Keratinocyte (primary cell): ENCODE data around the gene VSNL1. TPM values are rescaled to one million over a fixed set of nuclear protein-coding genes. Genes with fewer than 3 reads are reported as not detected.

Experiments
- DNase-seq: peaks from one replicate; pipeline ENCODE4 v3.0.0-alpha.2; 2011; ENCODE audit warnings: low read depth, missing footprints, low spot score
- FAIRE-seq: peaks from 2 replicates; lab custom pipeline; 2011; peaks lifted over from hg19 to GRCh38; lab: Jason Lieb, UNC
- H2AFZ ChIP-seq: 2 replicates; pipeline ENCODE4 v1.6.0; 2012; ENCODE audit warnings: low read length, control low read depth, inconsistent platforms; ENCODE audit not compliant: control insufficient read depth
- H3K27ac ChIP-seq: 2 replicates; pipeline ENCODE4 v1.5.1; 2011; ENCODE audit warnings: low read length; ENCODE audit not compliant: control insufficient read depth, insufficient read depth
- H3K27me3 ChIP-seq: 3 replicates; pipeline ENCODE4 v1.6.0; 2011; ENCODE audit warnings: low read length; ENCODE audit not compliant: control insufficient read depth, insufficient read depth; ENCODE audit errors: extremely low read depth
- H3K36me3 ChIP-seq, 2 experiments: 2 replicates in 1 of 2; 3 replicates in 1 of 2; pipeline ENCODE4 v1.5.1; 2011; ENCODE audit warnings: low read length in 2 of 2, mild to moderate bottlenecking in 1 of 2; ENCODE audit not compliant: control insufficient read depth in 2 of 2, insufficient read depth in 2 of 2; ENCODE audit errors: extremely low read depth in 1 of 2
- H3K4me1 ChIP-seq: 3 replicates; pipeline ENCODE4 v1.5.1; 2011; ENCODE audit warnings: low read length; ENCODE audit not compliant: control insufficient read depth, insufficient read depth; ENCODE audit errors: extremely low read depth
- H3K4me2 ChIP-seq: 3 replicates; pipeline ENCODE4 v1.6.0; 2011; ENCODE audit warnings: low read depth, low read length; ENCODE audit not compliant: control insufficient read depth, insufficient read depth; ENCODE audit errors: extremely low read depth
- H3K4me3 ChIP-seq, 3 experiments: fragments of 200-600 bp in 1 of 3; sonication (generic) in 1 of 3; 2 replicates in 2 of 3; 3 replicates in 1 of 3; pipeline ENCODE4 v1.5.1; 2011 to 2016; ENCODE audit warnings: low read length in 3 of 3, mild to moderate bottlenecking in 3 of 3, control low read depth in 2 of 3, inconsistent platforms in 1 of 3, low read depth in 1 of 3, mixed read lengths in 1 of 3, mixed run types in 1 of 3, moderate library complexity in 1 of 3; ENCODE audit not compliant: control insufficient read depth in 2 of 3, insufficient read depth in 2 of 3; ENCODE audit errors: extremely low read depth in 1 of 3
- H3K79me2 ChIP-seq: 2 replicates; pipeline ENCODE4 v1.6.0; 2012; ENCODE audit warnings: low read length; ENCODE audit not compliant: control insufficient read depth, insufficient read depth
- H3K9ac ChIP-seq: 3 replicates; pipeline ENCODE4 v1.6.0; 2011; ENCODE audit warnings: low read length; ENCODE audit not compliant: control insufficient read depth, insufficient read depth; ENCODE audit errors: extremely low read depth
- H3K9me1 ChIP-seq: 3 replicates; pipeline ENCODE4 v1.6.0; 2011; ENCODE audit warnings: low read length; ENCODE audit not compliant: control insufficient read depth, insufficient read depth; ENCODE audit errors: extremely low read depth
- H3K9me3 ChIP-seq: 2 replicates; pipeline ENCODE4 v1.5.1; 2012; ENCODE audit warnings: low read depth, low read length; ENCODE audit not compliant: control insufficient read depth
- H4K20me1 ChIP-seq: 3 replicates; pipeline ENCODE4 v1.6.0; 2011; ENCODE audit warnings: low read length; ENCODE audit not compliant: control insufficient read depth, insufficient read depth; ENCODE audit errors: extremely low read depth
- CTCF ChIP-seq, 3 experiments: IDR thresholded peaks in 1 of 3; conservative IDR thresholded peaks in 1 of 3; optimal IDR thresholded peaks in 1 of 3; 2 replicates in 2 of 3; 3 replicates in 1 of 3; pipeline versions ENCODE3 to v1.5.1; 2011; ENCODE audit warnings: low read length in 3 of 3, mild to moderate bottlenecking in 3 of 3, moderate library complexity in 2 of 3, control low read depth in 1 of 3, inconsistent platforms in 1 of 3; ENCODE audit not compliant: insufficient read depth in 2 of 3; ENCODE audit errors: extremely low read depth in 1 of 3
- EZH2 ChIP-seq: IDR thresholded peaks from one replicate; pipeline ENCODE4 v1.6.1; 2012; ENCODE audit warnings: inconsistent platforms, mild to moderate bottlenecking, low read length, moderate library complexity
- dilution Hi-C: fragments of 300-500 bp; cut with MboI; formaldehyde crosslinking; loops from one replicate; pipeline ENCODE4 v1.7.0; 2020; ENCODE audit warnings: low sequenced_read_pairs; ENCODE audit not compliant: extremely low pct_ligation_motif_present
- polyA plus RNA-seq, 5 experiments: library from polyadenylated mRNA; depleted of rRNA in 3 of 5; stranded (reverse) in 3 of 5; stranded (forward) in 1 of 5; unstranded in 1 of 5; fragments of >200 nt; gene quantifications; 1 replicate in 1 of 5; 2 replicates in 3 of 5; 3 replicates in 1 of 5; pipeline versions ENCODE4 v1.2.1 to v1.2.3, GENCODE V29; 2011 to 2012; ENCODE audit warnings: missing spikeins in 2 of 5, low read depth in 1 of 5, low replicate concordance in 1 of 5

The VSNL1 gene
- polyA plus RNA-seq, 1 donor (not counting 4 experiments of a cell fraction or from before 2014, with no cell fraction given) = 32.1 TPM

- no peak overlapping the region for H3K4me2 ChIP-seq
- dilution Hi-C loops = no loop called here
- DNase-seq (no peak), FAIRE-seq (no peak)
- H3K9me1 ChIP-seq = no peaks in the 10 kb centered on the region
- H3K27me3 ChIP-seq = no peaks in the 10 kb centered on the region
- H3K9ac ChIP-seq = no peak overlapping the region
- no peak overlapping the region for H3K4me3 ChIP-seq
- no peaks in the 10 kb centered on the region for H4K20me1 ChIP-seq
- TF ChIP-seq EZH2 = no peak
- no peak for TF ChIP-seq CTCF (optimal IDR thresholded peaks at IDR 0.05 in 1 of 3, IDR thresholded peaks at IDR 0.05 in 1 of 3, conservative IDR thresholded peaks at IDR 0.05 in 1 of 3; ENCODE audit: extremely low read depth in 1 of 3, insufficient read depth in 2 of 3, low read length in 3 of 3)
- H3K79me2 ChIP-seq = no peaks in the 10 kb centered on the region
- peaks cover 0 to 4% of the 10 kb centered on the region in 2 experiments for H3K36me3 ChIP-seq
- no peak overlapping the region for H2AFZ ChIP-seq
- no peaks in the 10 kb centered on the region for H3K9me3 ChIP-seq
- H3K27ac ChIP-seq = no peak overlapping the region
- peaks cover 28% of the 10 kb centered on the region for H3K4me1 ChIP-seq
Observed at GRCh38 chr2:17646838-17647701, 106.6 kb downstream of the VSNL1 start.

GRCh38 chr2:17648581-17648980 is 108.1 kb downstream of the VSNL1 start:
- Histone ChIP-seq H3K27me3 (no peaks in the 10 kb centered on the region), H2AFZ (no peak overlapping the region), H3K79me2 (no peaks in the 10 kb centered on the region), H3K4me3 (no peak overlapping the region), H3K4me1 (peaks cover 18% of the 10 kb centered on the region), H4K20me1 (no peaks in the 10 kb centered on the region), H3K9me1 (no peaks in the 10 kb centered on the region), H3K9me3 (no peaks in the 10 kb centered on the region), H3K4me2 (no peak overlapping the region), H3K36me3 (peaks cover 0 to 4% of the 10 kb centered on the region in 2 experiments), H3K27ac (no peak overlapping the region), H3K9ac (no peak overlapping the region)
- DNase-seq (no peak), FAIRE-seq (no peak)
- dilution Hi-C loops = no loop called here
- TF ChIP-seq EZH2 (no peak), CTCF (optimal IDR thresholded peaks at IDR 0.05 in 1 of 3, IDR thresholded peaks at IDR 0.05 in 1 of 3, conservative IDR thresholded peaks at IDR 0.05 in 1 of 3; ENCODE audit: extremely low read depth in 1 of 3, insufficient read depth in 2 of 3, low read length in 3 of 3) (no peak)
